Spleen (tissue), 7 donors: ENCODE measurements around the gene CEBPE.

Experiments used
- CTCF ChIP-seq, 11 experiments: fragments of 200-600 bp in 7 of 11; fragments of 450-650 bp in 4 of 11; sonication (generic) in 4 of 11; IDR thresholded peaks in 8 of 11; conservative IDR thresholded peaks in 3 of 11; 1 replicate in 7 of 11; 2 replicates in 4 of 11; pipeline versions ENCODE4 v1.4.0 to v1.8.0; 2016 to 2021; ENCODE audit warnings: antibody characterized with exemption in 11 of 11, inconsistent platforms in 4 of 11, mild to moderate bottlenecking in 1 of 11
- POLR2AphosphoS5 ChIP-seq, 3 donors: sonication (generic); formaldehyde crosslinking; IDR thresholded peaks; one replicate each; pipeline ENCODE4 v1.5.1; 2017; ENCODE audit warnings: antibody characterized with exemption in 3 of 3
- donor health status: DM: no; HTN: no; CAD: no; lungs with moderate emphysema.
- donor health status: DM: no; HTN: no; CAD: no.
- donor health status: DM: no; HTN: no; CAD: no.

GRCh38 chr14:23140371-23140770, 21.3 kb upstream of the CEBPE start:
- TF ChIP-seq CTCF (IDR thresholded peaks at IDR 0.05 in 8 of 11, conservative IDR thresholded peaks at IDR 0.05 in 3 of 11), result no peak
- TF ChIP-seq POLR2AphosphoS5 (IDR thresholded peaks at IDR 0.05), result no peak
